ENCODE measurements around the gene CEP104. TPM values are rescaled to one million over a fixed set of nuclear protein-coding genes. Genes with fewer than 3 reads are reported as not detected.

CEP104 gene
- total RNA-seq (10 to 100 TPM; 33.7 to 68.0 (median 45.6) TPM), polyA plus RNA-seq (10 to 100 TPM; 12.7 to 15.3 TPM), total RNA-seq (50.2 reads per million, percentile 71 among the genes with 10 or more reads in this experiment)

DNA sequence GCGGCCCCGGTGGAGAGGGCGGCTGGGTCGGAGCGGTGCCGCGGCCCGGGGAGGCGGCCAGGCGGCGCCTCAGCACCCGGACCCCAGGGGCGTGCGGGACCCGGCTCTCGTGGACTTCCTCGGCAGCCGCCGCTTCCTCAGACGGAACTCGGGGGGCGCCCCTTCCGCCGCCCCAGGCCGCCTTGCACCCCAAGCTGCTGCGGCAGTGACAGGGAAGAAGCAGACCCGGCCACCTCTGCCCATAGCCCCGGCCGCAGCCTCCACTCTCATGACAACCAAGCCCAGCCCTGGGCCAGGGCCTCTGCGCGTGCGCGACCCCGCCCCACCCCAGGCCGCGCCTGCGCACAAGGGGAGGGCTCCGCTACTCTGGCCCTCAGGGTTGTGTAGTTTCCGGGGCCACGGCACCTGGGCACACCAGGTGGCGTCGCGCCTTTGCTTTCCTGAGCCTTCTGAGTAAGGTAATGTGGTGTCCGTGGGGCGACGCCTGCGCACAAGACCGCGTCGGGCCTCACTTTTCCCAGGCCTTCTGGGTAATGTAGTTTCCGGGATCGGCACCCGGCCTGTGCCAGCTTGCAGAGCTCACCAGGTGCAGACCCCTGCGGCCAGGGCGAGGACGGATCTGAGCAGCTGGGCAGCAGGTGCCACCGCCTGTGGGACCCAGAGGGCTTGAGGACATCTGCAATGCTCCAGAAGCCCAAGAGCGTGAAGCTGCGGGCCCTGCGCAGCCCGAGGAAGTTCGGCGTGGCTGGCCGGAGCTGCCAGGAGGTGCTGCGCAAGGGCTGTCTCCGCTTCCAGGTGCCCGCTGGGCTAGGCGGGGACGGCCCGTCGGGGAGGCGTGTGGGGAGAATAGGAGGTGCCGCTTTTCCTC is at the start of gene CEP104, which contains the start of gene DFFB:
Gene CEP104, minus strand, starts transcription at position 289 of the 868 bp plus-strand sequence. CDS start 4,804 bp downstream, outside the sequence.
Gene DFFB, plus strand, starts transcription at position 554 of the 868 bp plus-strand sequence. Its CDS starts 128 bp downstream, at position 682.
- CTCF ChIA-PET, result interaction anchor here (1.0 to 2.0 kb wide), 2 partner anchors 42 to 46 kb away, joined by 4 to 6 read pairs; no protein-coding TSS in a partner anchor
- intact Hi-C loops (cut with micrococcal nuclease), result loop anchor here (1.0 to 5.0 kb wide), 4 partner anchors 43 to 325 kb away; partner anchors contain the start of genes C1orf174 (in 2 of the 2), LRRC47 (in 2 of the 2) and WRAP73 (in 2 of the 2)
- peaks cover 15 to 58% (median 42%) of the 10 kb centered on the region in 7 donors for H3K4me1 Mint-ChIP-seq
- Histone ChIP-seq H3K36me3 (ENCODE audit: control insufficient read depth in 2 of 3, insufficient read depth in 3 of 3, low read length in 3 of 3) (peaks cover 0 to 5% (median 0%) of the 10 kb centered on the region in 3 experiments), H3K27me3 (ENCODE audit: control insufficient read depth in 2 of 2, insufficient read depth in 2 of 2, low read length in 2 of 2) (no peaks in the 10 kb centered on the region), H3K4me3 (ENCODE audit: low read length) (peak within 1 kb of the TSS; percentile 98), H3K4me1 (ENCODE audit: control insufficient read depth in 2 of 2, insufficient read depth in 2 of 2, low read length in 2 of 2) (peaks cover 17 to 25% of the 10 kb centered on the region in 2 donors), H3K9me3 (ENCODE audit: control insufficient read depth in 2 of 3, low read length in 3 of 3) (no peaks in the 10 kb centered on the region), H3K27ac (ENCODE audit: low read depth, low read length) (peak within 1 kb of the TSS; percentile 79)
- H3K27me3 Mint-ChIP-seq, result no peaks in the 10 kb centered on the region
- H3K9me3 Mint-ChIP-seq, result no peaks in the 10 kb centered on the region
- POLR2A ChIA-PET, result interaction anchor here (0.6 to 3.2 kb wide), 6 partner anchors 15 to 62 kb away, joined by 3 to 30 read pairs (median 4); partner anchors contain the start of gene C1orf174
- H3K27ac Mint-ChIP-seq, result peak within 1 kb of the TSS; percentile 88 to 97 (median 94)
- ATAC-seq (peak; percentile 98), DNase-seq (peak; percentile 98 to 99 (median 98))
- peaks cover 0 to under 1% (median 0%) of the 10 kb centered on the region in 5 donors for H3K36me3 Mint-ChIP-seq
- H3K4me3 Mint-ChIP-seq, result peak within 1 kb of the TSS; percentile 93 to 99 (median 98)

DNA sequence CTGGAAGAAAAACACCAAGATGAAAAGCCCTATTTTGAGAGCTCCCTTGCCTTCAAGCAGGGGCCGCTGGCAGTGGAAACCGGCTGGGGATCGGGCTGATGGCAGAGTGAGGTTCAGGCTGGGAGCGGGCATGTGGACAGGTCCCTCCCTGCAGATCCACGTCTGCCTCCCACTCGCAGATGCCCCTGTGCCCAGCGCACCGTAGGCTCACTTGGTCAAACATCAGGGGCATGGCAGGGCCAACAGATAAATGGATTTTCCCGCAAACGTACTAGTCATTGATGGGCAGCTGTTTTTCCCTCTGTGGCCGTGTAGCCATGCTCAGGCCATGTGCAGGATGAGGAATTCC is 49.6 kb upstream of the CEP104 start:
- H3K27ac Mint-ChIP-seq, result peak overlapping the region in 1 of 9 donors; percentile 10
- no peaks in the 10 kb centered on the region for H3K36me3 Mint-ChIP-seq
- DNase-seq, result no peak
- CTCF ChIA-PET, result interaction anchor here (0.5 kb wide), 1 partner anchor 61 kb away, joined by 4 read pairs; no protein-coding TSS in a partner anchor
- peaks cover 13 to 45% (median 29%) of the 10 kb centered on the region in 7 donors for H3K4me1 Mint-ChIP-seq
- Histone ChIP-seq H3K36me3 (ENCODE audit: control insufficient read depth in 2 of 3, insufficient read depth in 3 of 3, low read length in 3 of 3) (no peaks in the 10 kb centered on the region), H3K9me3 (ENCODE audit: control insufficient read depth in 2 of 3, low read length in 3 of 3) (no peaks in the 10 kb centered on the region), H3K27ac (ENCODE audit: low read depth, low read length) (no peak overlapping the region), H3K27me3 (ENCODE audit: control insufficient read depth in 2 of 2, insufficient read depth in 2 of 2, low read length in 2 of 2) (no peaks in the 10 kb centered on the region), H3K4me1 (ENCODE audit: control insufficient read depth in 2 of 2, insufficient read depth in 2 of 2, low read length in 2 of 2) (peaks cover 0 to 30% of the 10 kb centered on the region in 2 donors), H3K4me3 (ENCODE audit: low read length) (no peak overlapping the region)
- POLR2A ChIA-PET, result no interaction called here
- no peak for ATAC-seq
- peaks cover 0 to 4% (median 0%) of the 10 kb centered on the region in 11 donors for H3K9me3 Mint-ChIP-seq
- intact Hi-C loops (cut with micrococcal nuclease), result no loop called here
- H3K4me3 Mint-ChIP-seq, result no peak overlapping the region
- H3K27me3 Mint-ChIP-seq, result peaks cover 0 to under 1% (median 0%) of the 10 kb centered on the region in 5 donors

DNA sequence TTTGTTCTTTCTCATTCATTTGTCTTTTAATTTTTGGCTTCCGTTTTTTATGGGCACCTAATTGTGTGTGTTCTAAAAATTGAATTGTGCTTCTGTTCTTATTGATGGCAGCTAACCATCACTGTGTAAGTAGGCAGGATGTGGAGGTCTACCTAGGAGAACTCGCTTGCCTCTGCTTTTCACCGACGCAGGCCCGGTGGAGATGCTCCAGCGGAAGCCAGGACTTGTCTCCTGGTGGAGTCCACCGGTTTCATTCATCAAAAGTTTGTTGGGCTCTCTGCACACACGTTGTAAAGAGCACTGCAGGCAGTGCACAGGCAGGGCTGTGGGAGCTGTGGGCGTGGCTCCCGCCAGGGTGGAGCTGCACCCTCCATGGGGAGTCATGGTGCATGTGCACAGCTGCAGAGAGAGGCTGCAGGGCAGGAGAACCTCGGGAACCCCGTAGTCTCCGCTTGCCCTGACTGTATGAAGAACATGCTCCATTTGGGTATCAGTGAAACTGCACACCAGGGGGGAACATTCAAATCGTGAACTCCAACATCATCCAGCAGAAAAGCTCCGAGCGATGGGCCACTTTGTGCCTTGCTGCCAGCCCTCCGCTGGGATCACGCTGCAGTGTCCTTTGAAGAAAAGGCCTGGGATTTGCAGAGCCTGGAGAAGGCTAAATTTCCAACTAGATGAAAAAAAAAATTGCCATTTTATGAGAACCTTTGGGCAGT is 49.1 kb upstream of the CEP104 start:
- H3K27me3 ChIP-seq (ENCODE audit: control insufficient read depth in 2 of 2, insufficient read depth in 2 of 2, low read length in 2 of 2), result no peaks in the 10 kb centered on the region
- Mint-ChIP-seq H3K36me3 (no peaks in the 10 kb centered on the region), H3K4me3 (no peak overlapping the region), H3K27ac (peak overlapping the region in 4 of 9 donors; percentile 4 to 84 (median 32)), H3K9me3 (peaks cover 0 to 4% (median 0%) of the 10 kb centered on the region in 11 donors), H3K4me1 (peaks cover 13 to 45% (median 29%) of the 10 kb centered on the region in 7 donors), H3K27me3 (no peaks in the 10 kb centered on the region)
- H3K27ac ChIP-seq (ENCODE audit: low read depth, low read length), result no peak overlapping the region
- H3K36me3 ChIP-seq (ENCODE audit: control insufficient read depth in 2 of 3, insufficient read depth in 3 of 3, low read length in 3 of 3), result no peaks in the 10 kb centered on the region
- ChIA-PET POLR2A (no interaction called here), CTCF (no interaction called here)
- H3K4me3 ChIP-seq (ENCODE audit: low read length), result no peak overlapping the region
- no peak for DNase-seq
- intact Hi-C loops (cut with micrococcal nuclease), result no loop called here
- H3K9me3 ChIP-seq (ENCODE audit: control insufficient read depth in 2 of 3, low read length in 3 of 3), result no peaks in the 10 kb centered on the region
- H3K4me1 ChIP-seq (ENCODE audit: control insufficient read depth in 2 of 2, insufficient read depth in 2 of 2, low read length in 2 of 2), result peaks cover 0 to 33% of the 10 kb centered on the region in 2 donors
- no peak for ATAC-seq

DNA sequence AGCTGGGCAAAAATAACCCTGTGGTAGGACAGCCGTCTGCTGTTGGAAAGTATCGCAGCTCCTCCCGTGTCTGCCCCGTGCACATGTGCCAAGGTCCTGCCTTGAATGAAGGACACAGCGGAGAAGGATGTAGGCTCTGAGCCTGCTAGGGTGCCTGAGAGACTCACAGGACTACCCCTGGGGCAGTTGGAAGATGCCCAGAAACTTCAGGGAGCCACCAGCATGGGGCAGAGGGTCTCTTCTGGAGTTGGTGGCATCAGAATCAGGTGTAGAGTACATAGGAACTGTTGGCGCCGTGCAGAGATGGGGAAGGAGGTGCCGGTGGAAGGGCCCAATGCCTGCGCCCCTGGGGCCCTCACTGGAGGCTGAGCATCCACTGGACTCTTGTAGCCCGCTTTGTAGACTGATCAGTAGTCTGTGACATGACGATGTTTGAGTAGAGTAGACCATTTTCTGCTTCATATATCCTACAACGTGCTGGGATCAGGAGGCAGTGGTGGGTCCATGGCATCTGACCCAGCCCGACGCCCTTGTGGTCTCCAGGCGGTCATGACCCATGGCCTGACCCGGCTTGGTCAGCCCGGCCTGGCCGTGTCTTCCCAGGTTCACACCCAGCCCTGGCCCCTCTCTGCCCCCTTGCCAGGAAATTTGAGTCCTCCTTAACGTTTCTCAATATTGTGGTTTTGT is 48.4 kb upstream of the CEP104 start:
- peaks cover 0 to 33% of the 10 kb centered on the region in 2 donors for H3K4me1 ChIP-seq (ENCODE audit: control insufficient read depth in 2 of 2, insufficient read depth in 2 of 2, low read length in 2 of 2)
- H3K27me3 Mint-ChIP-seq, result no peaks in the 10 kb centered on the region
- no peak overlapping the region for H3K4me3 ChIP-seq (ENCODE audit: low read length)
- H3K27ac Mint-ChIP-seq, result peak overlapping the region in 4 of 9 donors; percentile 9 to 84 (median 62)
- no peak overlapping the region for H3K4me3 Mint-ChIP-seq
- H3K36me3 Mint-ChIP-seq, result no peaks in the 10 kb centered on the region
- ChIA-PET POLR2A (no interaction called here), CTCF (no interaction called here)
- no peak overlapping the region for H3K27ac ChIP-seq (ENCODE audit: low read depth, low read length)
- peaks cover 13 to 50% (median 35%) of the 10 kb centered on the region in 7 donors for H3K4me1 Mint-ChIP-seq
- intact Hi-C loops (cut with micrococcal nuclease), result no loop called here
- no peaks in the 10 kb centered on the region for H3K27me3 ChIP-seq (ENCODE audit: control insufficient read depth in 2 of 2, insufficient read depth in 2 of 2, low read length in 2 of 2)
- peaks cover 0 to 4% (median 0%) of the 10 kb centered on the region in 11 donors for H3K9me3 Mint-ChIP-seq
- no peaks in the 10 kb centered on the region for H3K36me3 ChIP-seq (ENCODE audit: control insufficient read depth in 2 of 3, insufficient read depth in 3 of 3, low read length in 3 of 3)
- no peaks in the 10 kb centered on the region for H3K9me3 ChIP-seq (ENCODE audit: control insufficient read depth in 2 of 3, low read length in 3 of 3)
- no peak for DNase-seq
- no peak for ATAC-seq

DNA sequence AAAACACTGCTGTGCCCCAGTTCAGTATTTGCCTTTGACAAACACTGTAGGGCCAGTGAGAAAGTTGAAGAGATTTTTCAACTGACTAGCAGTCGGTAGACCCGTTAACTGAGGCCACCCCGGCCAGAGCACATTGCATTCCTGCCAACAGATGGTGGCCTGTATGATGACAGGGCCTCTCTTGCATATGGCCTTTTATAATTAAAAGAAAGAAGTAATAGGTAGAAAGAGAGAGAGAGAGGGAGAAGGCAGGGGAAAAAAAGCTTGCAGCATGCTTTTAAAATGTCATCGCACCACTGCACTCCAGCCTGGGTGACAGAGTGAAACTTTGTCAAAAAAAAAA is 47.8 kb upstream of the CEP104 start:
- peak overlapping the region in 6 of 9 donors; percentile 24 to 65 (median 41) for H3K27ac Mint-ChIP-seq
- DNase-seq, result no peak
- intact Hi-C loops (cut with micrococcal nuclease), result loop anchor here (5.0 kb wide), 3 partner anchors 373 to 1648 kb away; partner anchors contain the start of gene PRXL2B (in 1 of the 2)
- Histone ChIP-seq H3K4me3 (ENCODE audit: low read length) (no peak overlapping the region), H3K36me3 (ENCODE audit: control insufficient read depth in 2 of 3, insufficient read depth in 3 of 3, low read length in 3 of 3) (no peaks in the 10 kb centered on the region), H3K27ac (ENCODE audit: low read depth, low read length) (peak overlapping the region; percentile 74), H3K27me3 (ENCODE audit: control insufficient read depth in 2 of 2, insufficient read depth in 2 of 2, low read length in 2 of 2) (no peaks in the 10 kb centered on the region), H3K4me1 (ENCODE audit: control insufficient read depth in 2 of 2, insufficient read depth in 2 of 2, low read length in 2 of 2) (peaks cover 0 to 33% of the 10 kb centered on the region in 2 donors), H3K9me3 (ENCODE audit: control insufficient read depth in 2 of 3, low read length in 3 of 3) (no peaks in the 10 kb centered on the region)
- ATAC-seq, result no peak
- CTCF ChIA-PET, result no interaction called here
- H3K4me1 Mint-ChIP-seq, result peaks cover 13 to 52% (median 36%) of the 10 kb centered on the region in 7 donors
- H3K36me3 Mint-ChIP-seq, result peaks cover 0 to 1% (median 0%) of the 10 kb centered on the region in 5 donors
- H3K9me3 Mint-ChIP-seq, result peaks cover 0 to 4% (median 0%) of the 10 kb centered on the region in 11 donors
- H3K4me3 Mint-ChIP-seq, result no peak overlapping the region
- POLR2A ChIA-PET, result no interaction called here
- no peaks in the 10 kb centered on the region for H3K27me3 Mint-ChIP-seq
